Fibroblast of villous mesenchyme (primary cell): ENCODE data around the gene MARK3. TPM values are rescaled to one million over a fixed set of nuclear protein-coding genes. Genes with fewer than 3 reads are reported as not detected.

Experiments used
- DNase-seq: peaks from one replicate; pipeline ENCODE4 v3.0.0-alpha.2; 2010; ENCODE audit warnings: low read depth
- H3K4me3 ChIP-seq: 2 replicates; pipeline ENCODE4 v1.5.1; 2011; ENCODE audit warnings: low read depth, mild to moderate bottlenecking, low read length
- total RNA-seq: library from RNA; depleted of rRNA; stranded (reverse); fragments of >200 nt; gene quantifications from 2 replicates; pipeline ENCODE4 v1.2.3, GENCODE V29; 2012
- TF ChIP-seq, protein P1 (sequence below): IDR thresholded peaks from 2 replicates; pipeline ENCODE4 v1.5.1; 2012; ENCODE audit warnings: low read depth, mild to moderate bottlenecking, low read length; ENCODE audit not compliant: insufficient read depth

The MARK3 gene
- total RNA-seq, 1 donor: 108 TPM

- TF ChIP-seq, protein P1, sequence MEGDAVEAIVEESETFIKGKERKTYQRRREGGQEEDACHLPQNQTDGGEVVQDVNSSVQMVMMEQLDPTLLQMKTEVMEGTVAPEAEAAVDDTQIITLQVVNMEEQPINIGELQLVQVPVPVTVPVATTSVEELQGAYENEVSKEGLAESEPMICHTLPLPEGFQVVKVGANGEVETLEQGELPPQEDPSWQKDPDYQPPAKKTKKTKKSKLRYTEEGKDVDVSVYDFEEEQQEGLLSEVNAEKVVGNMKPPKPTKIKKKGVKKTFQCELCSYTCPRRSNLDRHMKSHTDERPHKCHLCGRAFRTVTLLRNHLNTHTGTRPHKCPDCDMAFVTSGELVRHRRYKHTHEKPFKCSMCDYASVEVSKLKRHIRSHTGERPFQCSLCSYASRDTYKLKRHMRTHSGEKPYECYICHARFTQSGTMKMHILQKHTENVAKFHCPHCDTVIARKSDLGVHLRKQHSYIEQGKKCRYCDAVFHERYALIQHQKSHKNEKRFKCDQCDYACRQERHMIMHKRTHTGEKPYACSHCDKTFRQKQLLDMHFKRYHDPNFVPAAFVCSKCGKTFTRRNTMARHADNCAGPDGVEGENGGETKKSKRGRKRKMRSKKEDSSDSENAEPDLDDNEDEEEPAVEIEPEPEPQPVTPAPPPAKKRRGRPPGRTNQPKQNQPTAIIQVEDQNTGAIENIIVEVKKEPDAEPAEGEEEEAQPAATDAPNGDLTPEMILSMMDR: no peak
- DNase-seq: no peak
Measured at GRCh38 chr14:103492156-103492925, 107.1 kb downstream of the MARK3 start.

DNA sequence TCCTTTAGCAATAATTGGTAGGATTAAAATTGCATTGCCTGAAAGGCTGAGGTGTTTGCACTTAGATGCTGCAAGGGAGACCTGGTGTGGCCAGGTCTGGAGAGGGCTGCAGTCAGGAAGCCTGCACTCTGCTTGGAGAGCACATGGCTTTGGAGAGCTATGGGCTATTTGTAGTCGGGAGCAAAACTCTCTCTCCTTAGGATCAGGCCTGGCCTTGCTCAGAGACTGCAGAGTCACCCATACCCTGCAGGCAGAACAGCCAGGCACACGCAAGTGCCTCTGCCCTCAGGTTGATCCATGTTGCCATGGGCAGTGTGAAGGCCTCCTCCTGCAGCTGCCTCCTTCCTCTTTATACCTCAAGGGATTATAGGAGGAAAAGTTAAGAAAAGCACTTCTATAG lies 110.6 kb downstream of the MARK3 start:
- no peak for DNase-seq
- TF ChIP-seq, protein P1: no peak
- no peak overlapping the region for H3K4me3 ChIP-seq

More at GRCh38 chr14:103492156-103492925, 107.1 kb downstream of the MARK3 start:
- no peak overlapping the region for H3K4me3 ChIP-seq

- TF ChIP-seq, protein P1: no peak
- DNase-seq: peak; percentile 41
- no peak overlapping the region for H3K4me3 ChIP-seq
Measured at GRCh38 chr14:103496776-103497175, 111.6 kb downstream of the MARK3 start.

GRCh38 chr14:103499709-103500108 lies 114.5 kb downstream of the MARK3 start:
- no peak for DNase-seq
- TF ChIP-seq, protein P1: no peak
- no peak overlapping the region for H3K4me3 ChIP-seq

DNA sequence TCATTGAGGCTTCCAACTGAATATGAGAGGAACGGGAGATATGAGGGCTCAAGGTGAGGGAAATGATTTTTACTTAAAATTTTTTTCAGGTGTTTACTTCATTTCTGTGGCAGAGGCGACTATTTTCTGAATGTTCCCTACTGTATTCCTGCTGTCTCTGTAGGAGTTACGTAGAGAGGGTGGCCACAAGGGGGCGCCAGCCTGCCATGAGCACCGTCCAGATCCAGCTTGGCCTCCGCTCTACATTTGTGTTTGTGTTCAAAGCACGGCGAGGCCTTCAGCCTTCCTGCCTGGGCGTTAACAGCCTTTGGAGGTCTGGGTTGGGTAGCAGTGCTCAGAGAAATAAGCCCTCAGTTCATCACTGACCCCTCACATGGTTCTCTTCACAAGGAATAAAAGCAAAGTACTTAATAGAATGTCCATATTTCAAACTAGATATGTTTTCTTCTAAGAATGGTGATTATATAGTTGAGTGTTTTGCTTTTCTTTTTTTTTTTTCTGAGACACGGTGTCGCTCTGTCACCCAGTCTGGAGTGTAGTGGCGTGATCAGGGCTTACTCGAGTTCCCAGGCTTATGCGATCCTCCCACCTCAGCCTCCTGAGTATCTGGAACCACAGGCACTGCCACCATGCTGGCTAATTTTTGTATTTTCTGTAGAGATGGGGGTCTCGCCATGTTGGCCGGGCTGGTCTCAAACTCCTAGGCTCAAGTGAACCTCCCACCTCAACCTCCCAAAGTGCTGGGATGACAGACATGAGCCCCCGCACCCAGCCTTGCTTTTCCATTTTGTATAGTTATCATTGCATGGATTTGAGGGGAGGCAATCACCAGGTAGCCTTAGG lies 115.2 kb downstream of the MARK3 start:
- peak; percentile 87 for DNase-seq
- H3K4me3 ChIP-seq: no peak overlapping the region
- TF ChIP-seq, protein P1: peak; percentile 92

GRCh38 chr14:103501041-103501870 lies 116.0 kb downstream of the MARK3 start:
- TF ChIP-seq, protein P1: no peak
- no peak for DNase-seq
- no peak overlapping the region for H3K4me3 ChIP-seq
